ENCODE data around the gene GPBP1. TPM values are rescaled to one million over a fixed set of nuclear protein-coding genes. Genes with fewer than 3 reads are reported as not detected.

GPBP1 gene
- total RNA-seq, 1 experiment from 2014 or later = 112 TPM

- no peaks in the 10 kb centered on the region for H4K20me1 ChIP-seq (ENCODE audit: control insufficient read depth, insufficient read depth, insufficient read length)
- H3K23ac ChIP-seq (ENCODE audit: insufficient read length, low read depth, low read length) = no peak overlapping the region
- no peak overlapping the region for H3K4ac ChIP-seq (ENCODE audit: low read depth, low read length)
- peaks cover 3% of the 10 kb centered on the region for H3K23me2 ChIP-seq (ENCODE audit: insufficient read length, low read depth, low read length, poor library complexity, severe bottlenecking)
- no peak overlapping the region for H3K18ac ChIP-seq (ENCODE audit: insufficient read length, low read depth, low read length)
- no peak overlapping the region for H2BK15ac ChIP-seq (ENCODE audit: low read depth, low read length)
- H4K8ac ChIP-seq (replicated peaks; ENCODE audit: insufficient read length, low read depth, low read length) = no peak overlapping the region
- no peak overlapping the region for H2BK12ac ChIP-seq (ENCODE audit: insufficient read length, low read depth, low read length)
- H3K4me1 ChIP-seq (ENCODE audit: insufficient read depth, low read length) = no peaks in the 10 kb centered on the region
- DNase-seq = no peak
- WGBS (ENCODE audit: extremely low coverage, insufficient read length, low lambda C conversion rate) = no CpG with 5 or more reads among the region's 11 CpGs
- H3K14ac ChIP-seq (ENCODE audit: insufficient read depth, low read length) = no peak overlapping the region
- Mint-ChIP-seq H3K9me3 (peaks cover 0 to 4% of the 10 kb centered on the region in 2 experiments; a peak in 2 of 5 replicates), H3K27me3 (ENCODE audit: low read depth) (peaks cover 2% of the 10 kb centered on the region; the same call in 1 of the 2 replicates), H3K36me3 (ENCODE audit: insufficient read depth in 1 of 3, low read depth in 3 of 3) (peaks cover 33 to 49% (median 48%) of the 10 kb centered on the region in 3 experiments), H3K4me3 (peak overlapping the region; percentile 98), H3K27ac (peak overlapping the region; percentile 78 to 93 (median 93)), H3K4me1 (peaks cover 46 to 53% of the 10 kb centered on the region in 2 experiments)
- peak overlapping the region; percentile 68 for H3K9ac ChIP-seq (ENCODE audit: extremely low read depth, insufficient read length, low read length)
- no peak overlapping the region for H2AFZ ChIP-seq (ENCODE audit: low read length)
- no peak overlapping the region for H2AK5ac ChIP-seq (ENCODE audit: insufficient read length, low read length)
- no peak overlapping the region for H3T11ph ChIP-seq (ENCODE audit: low read length)
- no peak overlapping the region for H3K56ac ChIP-seq (ENCODE audit: insufficient read length, low read depth, low read length)
- H3K27ac ChIP-seq (ENCODE audit: insufficient read length, low read depth, low read length) = no peak overlapping the region
- H3K9me3 ChIP-seq (ENCODE audit: control insufficient read depth, low read depth, low read length) = no peaks in the 10 kb centered on the region
- TF ChIP-seq CTCF (conservative IDR thresholded peaks at IDR 0.05) = no peak
- no peaks in the 10 kb centered on the region for H3K27me3 ChIP-seq (ENCODE audit: insufficient read depth, low read length)
- no peak overlapping the region for H2BK5ac ChIP-seq (ENCODE audit: insufficient read length, low read length)
- peaks cover 56% of the 10 kb centered on the region for H3K79me2 ChIP-seq (ENCODE audit: insufficient read depth, low read length)
- peak overlapping the region; percentile 60 for H3K4me2 ChIP-seq (ENCODE audit: insufficient read depth, insufficient read length, low read length)
- H3K79me1 ChIP-seq (ENCODE audit: insufficient read depth, low read depth, low read length, poor library complexity, severe bottlenecking) = no peaks in the 10 kb centered on the region
- no peak overlapping the region for H4K91ac ChIP-seq (ENCODE audit: insufficient read length, low read depth, low read length)
- H4K5ac ChIP-seq (ENCODE audit: insufficient read length, low read depth, low read length) = no peak overlapping the region
- H2BK120ac ChIP-seq (ENCODE audit: low read depth, low read length, poor library complexity, severe bottlenecking) = no peak overlapping the region
- H2BK20ac ChIP-seq (ENCODE audit: low read depth, low read length, poor library complexity, severe bottlenecking) = no peak overlapping the region
These were observed 1.9 kb downstream of the GPBP1 start for GRCh38 chr5:57175551-57176309.
